Measurements from ENCODE around the gene NUMBL.

The NUMBL gene

DNA sequence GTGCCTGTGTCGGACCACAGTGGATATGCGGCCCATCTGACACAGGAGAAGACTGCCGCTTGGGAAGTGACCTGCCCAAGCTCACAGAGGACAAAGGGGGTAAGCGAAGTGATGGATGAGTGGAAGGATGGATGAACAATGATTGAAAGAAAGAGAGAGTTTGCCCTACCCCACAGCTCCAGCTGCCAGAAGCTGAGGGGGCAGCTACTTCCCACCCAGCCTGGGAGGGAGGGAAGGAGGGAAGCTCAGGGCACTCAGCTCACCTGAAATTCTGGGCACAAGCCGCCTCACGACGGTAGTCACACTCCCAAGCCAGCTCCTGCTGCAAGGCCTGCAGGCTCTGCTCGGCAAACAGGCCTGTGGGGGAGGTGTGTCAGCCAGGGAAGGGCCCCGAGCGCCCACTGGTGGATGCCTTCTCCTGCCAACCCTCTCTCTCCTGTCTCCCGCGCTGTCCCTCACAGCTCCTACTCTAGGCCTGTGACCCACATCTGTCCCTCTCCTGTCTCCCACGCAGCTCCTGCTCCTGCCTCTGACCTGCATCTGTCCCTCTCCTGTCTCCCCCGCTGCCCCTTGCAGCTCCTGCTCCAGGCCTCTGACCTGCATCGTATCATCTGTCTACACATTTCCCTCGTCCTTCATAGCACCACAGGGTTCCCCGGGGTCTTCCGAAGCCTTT is 12.0 kb upstream of the NUMBL start:
- H3K4me3 ChIP-seq (ENCODE audit: low read depth, low read length) = no peak overlapping the region
- TF ChIP-seq, protein P1, sequence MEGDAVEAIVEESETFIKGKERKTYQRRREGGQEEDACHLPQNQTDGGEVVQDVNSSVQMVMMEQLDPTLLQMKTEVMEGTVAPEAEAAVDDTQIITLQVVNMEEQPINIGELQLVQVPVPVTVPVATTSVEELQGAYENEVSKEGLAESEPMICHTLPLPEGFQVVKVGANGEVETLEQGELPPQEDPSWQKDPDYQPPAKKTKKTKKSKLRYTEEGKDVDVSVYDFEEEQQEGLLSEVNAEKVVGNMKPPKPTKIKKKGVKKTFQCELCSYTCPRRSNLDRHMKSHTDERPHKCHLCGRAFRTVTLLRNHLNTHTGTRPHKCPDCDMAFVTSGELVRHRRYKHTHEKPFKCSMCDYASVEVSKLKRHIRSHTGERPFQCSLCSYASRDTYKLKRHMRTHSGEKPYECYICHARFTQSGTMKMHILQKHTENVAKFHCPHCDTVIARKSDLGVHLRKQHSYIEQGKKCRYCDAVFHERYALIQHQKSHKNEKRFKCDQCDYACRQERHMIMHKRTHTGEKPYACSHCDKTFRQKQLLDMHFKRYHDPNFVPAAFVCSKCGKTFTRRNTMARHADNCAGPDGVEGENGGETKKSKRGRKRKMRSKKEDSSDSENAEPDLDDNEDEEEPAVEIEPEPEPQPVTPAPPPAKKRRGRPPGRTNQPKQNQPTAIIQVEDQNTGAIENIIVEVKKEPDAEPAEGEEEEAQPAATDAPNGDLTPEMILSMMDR (IDR thresholded peaks at IDR 0.05; ENCODE audit: low read depth, low read length) = peak; percentile 61

GRCh38 chr19:40701758-40702157 is 11.3 kb upstream of the NUMBL start:
- no peak overlapping the region for H3K4me3 ChIP-seq (ENCODE audit: low read depth, low read length)
- TF ChIP-seq, protein P1 (IDR thresholded peaks at IDR 0.05; ENCODE audit: low read depth, low read length) = no peak

DNA sequence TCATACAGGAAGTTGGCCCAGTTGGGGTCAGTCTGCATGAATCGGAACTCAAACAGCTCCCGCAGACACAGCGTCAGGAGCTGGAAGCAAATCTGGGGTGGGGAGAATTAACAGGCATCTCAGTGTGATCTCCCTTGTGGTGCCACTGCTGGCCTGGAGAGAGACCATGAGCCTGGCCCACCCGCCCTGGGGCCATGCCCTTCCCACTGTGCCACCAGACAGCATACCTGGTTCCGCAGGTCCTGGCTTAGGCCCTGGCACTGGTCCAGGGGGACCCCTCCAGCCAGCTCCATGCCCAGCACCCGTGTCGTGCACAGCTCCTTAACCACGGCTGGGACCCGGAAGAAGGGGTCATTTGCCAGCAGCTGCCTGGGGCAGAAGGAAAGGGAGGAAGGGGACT is 9.6 kb upstream of the NUMBL start:
- no peak overlapping the region for H3K4me3 ChIP-seq (ENCODE audit: low read depth, low read length)
- TF ChIP-seq, protein P1 (IDR thresholded peaks at IDR 0.05; ENCODE audit: low read depth, low read length) = no peak

GRCh38 chr19:40697007-40697406 is 6.6 kb upstream of the NUMBL start:
- TF ChIP-seq, protein P1 (IDR thresholded peaks at IDR 0.05; ENCODE audit: low read depth, low read length) = no peak
- H3K4me3 ChIP-seq (ENCODE audit: low read depth, low read length) = no peak overlapping the region

GRCh38 chr19:40695881-40696280 is 5.4 kb upstream of the NUMBL start:
- no peak overlapping the region for H3K4me3 ChIP-seq (ENCODE audit: low read depth, low read length)
- TF ChIP-seq, protein P1 (IDR thresholded peaks at IDR 0.05; ENCODE audit: low read depth, low read length) = no peak

DNA sequence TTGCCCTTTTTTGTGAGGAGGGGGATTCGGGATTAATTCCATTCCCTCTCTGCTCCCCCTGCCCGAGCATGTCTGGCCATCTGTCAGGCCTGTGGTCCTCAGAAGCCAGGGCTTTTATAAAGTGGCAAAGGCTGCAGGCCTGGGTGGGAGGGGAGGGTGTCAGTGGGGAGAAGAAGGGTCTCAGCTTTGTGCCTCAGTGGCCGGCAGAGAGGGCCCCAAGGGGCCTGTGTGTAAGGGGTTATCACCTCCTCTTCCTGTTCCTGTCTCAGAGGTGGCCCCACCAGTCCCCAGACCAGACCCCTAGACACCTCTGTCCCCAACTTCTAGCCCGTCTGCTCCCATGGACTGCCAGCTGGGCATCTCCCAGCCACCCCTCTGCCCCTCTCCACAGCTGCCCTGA is 3.4 kb upstream of the NUMBL start:
- no peak overlapping the region for H3K4me3 ChIP-seq (ENCODE audit: low read depth, low read length)
- TF ChIP-seq, protein P1 (IDR thresholded peaks at IDR 0.05; ENCODE audit: low read depth, low read length) = no peak

DNA sequence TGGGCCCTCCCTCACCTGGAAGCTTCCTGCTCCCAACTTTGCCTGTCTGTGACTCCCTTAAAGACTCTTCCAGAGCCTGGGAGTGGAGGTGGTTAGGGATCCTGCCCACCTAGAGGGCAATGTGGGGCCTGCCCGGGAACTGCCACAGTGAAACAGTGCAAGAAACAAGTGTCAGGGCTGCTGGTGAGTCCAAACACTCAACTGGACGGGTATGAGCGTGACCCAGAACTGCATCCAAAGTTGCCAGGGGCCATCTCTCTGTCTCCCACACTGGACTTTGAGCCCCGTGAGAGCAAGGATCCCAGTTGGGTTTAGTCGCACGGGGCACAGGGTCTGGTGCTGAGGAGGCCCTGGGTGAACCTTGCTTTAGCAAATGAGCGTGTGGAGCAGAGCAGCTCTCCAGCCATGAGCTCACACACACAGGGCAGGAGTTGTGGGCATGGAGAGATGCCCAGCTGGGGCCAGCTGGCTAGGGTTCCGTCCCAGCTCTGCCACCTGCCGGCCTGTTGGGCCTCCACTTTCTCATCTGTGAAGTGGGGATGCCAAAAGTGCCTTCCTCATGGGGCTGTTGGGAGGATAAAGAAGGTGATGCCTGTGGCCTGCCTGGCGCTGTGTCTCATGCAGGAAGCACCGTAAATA is 2.8 kb upstream of the NUMBL start:
- TF ChIP-seq, protein P1 (IDR thresholded peaks at IDR 0.05; ENCODE audit: low read depth, low read length) = no peak
- no peak overlapping the region for H3K4me3 ChIP-seq (ENCODE audit: low read depth, low read length)
